Astrocyte (in vitro differentiated cells and primary cell): Measurements from ENCODE around the gene NPEPL1. TPM values are rescaled to one million over a fixed set of nuclear protein-coding genes. Genes with fewer than 3 reads are reported as not detected.

Experiments used
- DNase-seq: peaks from one replicate; pipeline ENCODE4 v3.0.0-alpha.2; 2010; ENCODE audit warnings: low read depth
- FAIRE-seq: peaks from 2 replicates; lab custom pipeline; 2011; peaks lifted over from hg19 to GRCh38; lab: Jason Lieb, UNC
- H2AFZ ChIP-seq: 2 replicates; pipeline ENCODE4 v1.6.0; 2012; ENCODE audit warnings: low read depth, low read length, inconsistent platforms
- H3K27ac ChIP-seq: 2 replicates; pipeline ENCODE4 v1.5.1; 2011; ENCODE audit warnings: low read depth, low read length, inconsistent platforms
- H3K27me3 ChIP-seq: 2 replicates; pipeline ENCODE4 v1.6.0; 2011; ENCODE audit warnings: low read length, inconsistent platforms; ENCODE audit not compliant: insufficient read depth
- H3K36me3 ChIP-seq: 2 replicates; pipeline ENCODE4 v1.5.1; 2011; ENCODE audit warnings: low read length, inconsistent platforms; ENCODE audit not compliant: insufficient read depth
- H3K4me1 ChIP-seq: 2 replicates; pipeline ENCODE4 v1.5.1; 2011; ENCODE audit warnings: low read length, inconsistent platforms; ENCODE audit not compliant: insufficient read depth
- H3K4me2 ChIP-seq: 2 replicates; pipeline ENCODE4 v1.6.0; 2012; ENCODE audit warnings: low read length, inconsistent platforms
- H3K4me3 ChIP-seq: 2 replicates; pipeline ENCODE4 v1.5.1; 2011; ENCODE audit warnings: low read depth, mild to moderate bottlenecking, low read length, inconsistent platforms; ENCODE audit not compliant: insufficient read depth
- H3K79me2 ChIP-seq: 2 replicates; pipeline ENCODE4 v1.6.0; 2012; ENCODE audit warnings: mild to moderate bottlenecking, low read length, inconsistent platforms; ENCODE audit not compliant: insufficient read depth
- H3K9ac ChIP-seq: 2 replicates; pipeline ENCODE4 v1.6.0; 2012; ENCODE audit warnings: mild to moderate bottlenecking, low read length, inconsistent platforms
- H3K9me3 ChIP-seq: 2 replicates; pipeline ENCODE4 v1.5.1; 2012; ENCODE audit warnings: low read depth, mild to moderate bottlenecking, low read length, inconsistent platforms; ENCODE audit not compliant: insufficient read depth
- H4K20me1 ChIP-seq: 2 replicates; pipeline ENCODE4 v1.6.0; 2012; ENCODE audit warnings: low read length, inconsistent platforms; ENCODE audit not compliant: insufficient read depth
- H3K27ac Mint-ChIP-seq: one replicate; pipeline ENCODE4 v1.8.0; 2021; ENCODE audit warnings: mild to moderate bottlenecking, mixed read lengths; ENCODE audit not compliant: unreplicated experiment
- H3K27me3 Mint-ChIP-seq: one replicate; pipeline ENCODE4 v1.8.0; 2021; ENCODE audit warnings: low read depth, mixed read lengths; ENCODE audit not compliant: unreplicated experiment
- H3K36me3 Mint-ChIP-seq: one replicate; pipeline ENCODE4 v1.8.0; 2021; ENCODE audit warnings: low read depth, mixed read lengths; ENCODE audit not compliant: unreplicated experiment
- H3K4me1 Mint-ChIP-seq: one replicate; pipeline ENCODE4 v1.8.0; 2021; ENCODE audit warnings: low read depth, mixed read lengths; ENCODE audit not compliant: unreplicated experiment
- H3K4me3 Mint-ChIP-seq: one replicate; pipeline ENCODE4 v1.8.0; 2021; ENCODE audit warnings: mild to moderate bottlenecking, moderate library complexity, mixed read lengths; ENCODE audit not compliant: unreplicated experiment
- H3K9me3 Mint-ChIP-seq: one replicate; pipeline ENCODE4 v1.8.0; 2021; ENCODE audit warnings: mild to moderate bottlenecking, mixed read lengths; ENCODE audit not compliant: unreplicated experiment
- EZH2 ChIP-seq: IDR thresholded peaks from 2 replicates; pipeline ENCODE4 v1.6.1; 2012; ENCODE audit warnings: mild to moderate bottlenecking, low read length, inconsistent platforms; ENCODE audit not compliant: insufficient read depth
- total RNA-seq: library from RNA; stranded (reverse); gene quantifications from 2 replicates; pipeline ENCODE4 v1.2.1, GENCODE V29; 2021
- TF ChIP-seq, protein P1 (sequence below): IDR thresholded peaks from 2 replicates; pipeline ENCODE4 v1.5.1; 2011; ENCODE audit warnings: low read depth, mild to moderate bottlenecking, inconsistent platforms, low read length, moderate library complexity; ENCODE audit not compliant: insufficient read depth

The NPEPL1 gene
- total RNA-seq, 1 donor from 2014 or later = 27.1 TPM

DNA sequence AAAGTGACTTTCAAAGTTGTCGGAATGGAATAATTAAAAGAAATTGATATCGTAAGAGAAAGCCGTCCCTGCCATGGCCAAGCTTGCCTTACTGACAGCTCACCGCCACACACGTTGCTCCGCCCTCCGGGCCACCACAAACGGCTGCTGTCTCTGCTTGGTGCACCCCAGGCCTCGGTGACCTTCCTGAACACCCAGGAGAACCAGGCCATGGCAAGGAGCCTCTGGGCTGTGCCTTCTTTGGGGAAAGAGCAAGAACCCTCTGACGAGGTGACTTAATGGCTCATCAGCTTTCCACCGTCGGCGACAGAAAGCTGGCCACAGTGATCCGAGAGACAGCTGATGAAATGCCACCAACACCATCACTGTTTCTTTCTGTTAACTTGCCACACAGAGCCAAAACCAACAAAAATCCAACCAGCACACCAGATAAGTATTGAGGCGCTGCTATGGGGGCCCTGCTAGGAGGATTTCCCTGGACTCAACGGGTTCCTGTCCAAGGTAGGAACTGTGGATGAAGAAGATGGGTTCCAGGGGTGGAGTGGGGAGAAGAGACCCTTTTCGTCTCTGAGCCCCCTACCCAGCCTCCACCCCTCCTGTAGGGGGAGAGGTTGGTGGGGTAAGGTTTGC, 61.4 kb downstream of the NPEPL1 start:
- Histone ChIP-seq H3K36me3 (no peaks in the 10 kb centered on the region), H2AFZ (no peak overlapping the region), H3K27ac (no peak overlapping the region), H3K4me1 (no peaks in the 10 kb centered on the region), H4K20me1 (no peaks in the 10 kb centered on the region), H3K27me3 (no peaks in the 10 kb centered on the region), H3K4me2 (no peak overlapping the region), H3K9ac (no peak overlapping the region), H3K4me3 (no peak overlapping the region), H3K9me3 (no peaks in the 10 kb centered on the region), H3K79me2 (no peaks in the 10 kb centered on the region)
- Mint-ChIP-seq H3K4me3 (no peak overlapping the region), H3K4me1 (no peaks in the 10 kb centered on the region), H3K27ac (no peak overlapping the region), H3K9me3 (peaks cover 6% of the 10 kb centered on the region), H3K27me3 (peaks cover 63% of the 10 kb centered on the region), H3K36me3 (peaks cover 2% of the 10 kb centered on the region)
- no peak for TF ChIP-seq EZH2
- TF ChIP-seq, protein P1, sequence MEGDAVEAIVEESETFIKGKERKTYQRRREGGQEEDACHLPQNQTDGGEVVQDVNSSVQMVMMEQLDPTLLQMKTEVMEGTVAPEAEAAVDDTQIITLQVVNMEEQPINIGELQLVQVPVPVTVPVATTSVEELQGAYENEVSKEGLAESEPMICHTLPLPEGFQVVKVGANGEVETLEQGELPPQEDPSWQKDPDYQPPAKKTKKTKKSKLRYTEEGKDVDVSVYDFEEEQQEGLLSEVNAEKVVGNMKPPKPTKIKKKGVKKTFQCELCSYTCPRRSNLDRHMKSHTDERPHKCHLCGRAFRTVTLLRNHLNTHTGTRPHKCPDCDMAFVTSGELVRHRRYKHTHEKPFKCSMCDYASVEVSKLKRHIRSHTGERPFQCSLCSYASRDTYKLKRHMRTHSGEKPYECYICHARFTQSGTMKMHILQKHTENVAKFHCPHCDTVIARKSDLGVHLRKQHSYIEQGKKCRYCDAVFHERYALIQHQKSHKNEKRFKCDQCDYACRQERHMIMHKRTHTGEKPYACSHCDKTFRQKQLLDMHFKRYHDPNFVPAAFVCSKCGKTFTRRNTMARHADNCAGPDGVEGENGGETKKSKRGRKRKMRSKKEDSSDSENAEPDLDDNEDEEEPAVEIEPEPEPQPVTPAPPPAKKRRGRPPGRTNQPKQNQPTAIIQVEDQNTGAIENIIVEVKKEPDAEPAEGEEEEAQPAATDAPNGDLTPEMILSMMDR = no peak
- no peak for FAIRE-seq
- no peak for DNase-seq

DNA sequence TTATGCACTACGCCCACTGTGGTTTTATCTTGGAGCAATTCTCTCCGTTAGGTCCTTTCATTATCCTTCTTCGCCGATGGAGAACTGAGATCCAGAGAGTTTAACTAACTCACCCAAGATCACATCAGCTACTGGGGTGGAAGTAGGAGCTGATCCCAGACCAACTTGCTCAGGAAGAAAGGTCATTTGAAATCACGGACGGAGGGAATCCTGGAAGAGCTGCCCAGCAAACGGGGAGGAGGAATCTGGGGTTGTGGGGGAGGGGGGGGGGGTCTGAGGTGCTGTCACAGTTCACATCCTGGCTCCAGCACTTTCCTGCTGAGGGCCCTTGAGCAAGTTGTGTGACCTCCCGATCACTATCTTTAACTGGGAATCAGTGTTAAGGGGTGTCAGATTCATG, 62.0 kb downstream of the NPEPL1 start:
- H3K4me1 Mint-ChIP-seq = no peaks in the 10 kb centered on the region
- no peak overlapping the region for H3K4me2 ChIP-seq
- no peak overlapping the region for H3K27ac ChIP-seq
- H3K27me3 Mint-ChIP-seq = peaks cover 62% of the 10 kb centered on the region
- H4K20me1 ChIP-seq = no peaks in the 10 kb centered on the region
- no peak overlapping the region for H3K27ac Mint-ChIP-seq
- H3K27me3 ChIP-seq = no peaks in the 10 kb centered on the region
- no peak for DNase-seq
- no peak for FAIRE-seq
- no peak for TF ChIP-seq EZH2
- TF ChIP-seq, protein P1 = no peak
- H3K36me3 Mint-ChIP-seq = peaks cover 2% of the 10 kb centered on the region
- no peaks in the 10 kb centered on the region for H3K4me1 ChIP-seq
- no peak overlapping the region for H3K4me3 ChIP-seq
- H3K9me3 Mint-ChIP-seq = peaks cover 6% of the 10 kb centered on the region
- H3K79me2 ChIP-seq = no peaks in the 10 kb centered on the region
- H2AFZ ChIP-seq = no peak overlapping the region
- H3K4me3 Mint-ChIP-seq = no peak overlapping the region
- H3K36me3 ChIP-seq = no peaks in the 10 kb centered on the region
- H3K9ac ChIP-seq = no peak overlapping the region
- H3K9me3 ChIP-seq = no peaks in the 10 kb centered on the region

DNA sequence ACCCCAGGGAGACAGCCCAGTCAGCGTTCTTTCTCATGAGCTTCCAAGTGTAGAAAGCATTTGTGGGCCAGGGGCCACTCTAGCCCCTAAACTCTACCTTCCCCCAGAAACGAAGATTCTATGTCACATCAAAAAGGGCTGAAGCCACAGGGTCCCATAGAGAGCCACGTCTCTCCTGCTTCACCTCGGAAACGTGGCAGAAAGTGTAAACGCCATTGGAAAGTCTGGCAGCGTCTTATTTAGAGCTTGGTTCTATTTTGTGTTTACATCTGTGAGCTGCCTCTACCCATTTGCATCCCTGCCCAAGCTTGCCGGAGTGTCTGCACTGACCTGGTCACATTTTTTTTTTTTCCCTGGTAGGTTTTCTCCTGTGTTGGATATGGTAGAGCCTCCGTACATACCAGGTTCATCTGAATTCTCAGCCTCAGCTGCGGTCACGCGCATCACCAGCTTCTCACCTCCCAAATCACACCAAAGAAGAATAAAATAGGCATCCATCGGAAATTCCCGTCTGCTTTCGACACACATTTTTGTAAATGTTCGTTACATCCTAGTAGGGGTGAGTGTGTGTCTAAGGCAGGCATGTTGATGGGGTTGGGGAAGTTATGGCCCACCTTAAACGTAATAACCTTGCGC, 62.6 kb downstream of the NPEPL1 start:
- Mint-ChIP-seq H3K27me3 (peaks cover 63% of the 10 kb centered on the region), H3K36me3 (peaks cover 2% of the 10 kb centered on the region), H3K9me3 (peaks cover 6% of the 10 kb centered on the region), H3K27ac (no peak overlapping the region), H3K4me3 (no peak overlapping the region), H3K4me1 (no peaks in the 10 kb centered on the region)
- Histone ChIP-seq H3K4me2 (no peak overlapping the region), H3K27ac (no peak overlapping the region), H4K20me1 (no peaks in the 10 kb centered on the region), H3K79me2 (no peaks in the 10 kb centered on the region), H3K9me3 (no peaks in the 10 kb centered on the region), H2AFZ (no peak overlapping the region), H3K36me3 (no peaks in the 10 kb centered on the region), H3K27me3 (no peaks in the 10 kb centered on the region), H3K4me3 (no peak overlapping the region), H3K9ac (no peak overlapping the region), H3K4me1 (no peaks in the 10 kb centered on the region)
- FAIRE-seq = no peak
- TF ChIP-seq EZH2 = no peak
- no peak for DNase-seq
